HG02852 (cell line): ENCODE data around the gene KCNQ1.

Source experiments
- ATAC-seq: cut with Tn5 transposase; IDR thresholded peaks from one replicate; pipeline ENCODE4 v1.9.1; 2021; ENCODE audit warnings: mild to moderate bottlenecking, moderate library complexity; ENCODE audit not compliant: unreplicated experiment

Gene KCNQ1

DNA sequence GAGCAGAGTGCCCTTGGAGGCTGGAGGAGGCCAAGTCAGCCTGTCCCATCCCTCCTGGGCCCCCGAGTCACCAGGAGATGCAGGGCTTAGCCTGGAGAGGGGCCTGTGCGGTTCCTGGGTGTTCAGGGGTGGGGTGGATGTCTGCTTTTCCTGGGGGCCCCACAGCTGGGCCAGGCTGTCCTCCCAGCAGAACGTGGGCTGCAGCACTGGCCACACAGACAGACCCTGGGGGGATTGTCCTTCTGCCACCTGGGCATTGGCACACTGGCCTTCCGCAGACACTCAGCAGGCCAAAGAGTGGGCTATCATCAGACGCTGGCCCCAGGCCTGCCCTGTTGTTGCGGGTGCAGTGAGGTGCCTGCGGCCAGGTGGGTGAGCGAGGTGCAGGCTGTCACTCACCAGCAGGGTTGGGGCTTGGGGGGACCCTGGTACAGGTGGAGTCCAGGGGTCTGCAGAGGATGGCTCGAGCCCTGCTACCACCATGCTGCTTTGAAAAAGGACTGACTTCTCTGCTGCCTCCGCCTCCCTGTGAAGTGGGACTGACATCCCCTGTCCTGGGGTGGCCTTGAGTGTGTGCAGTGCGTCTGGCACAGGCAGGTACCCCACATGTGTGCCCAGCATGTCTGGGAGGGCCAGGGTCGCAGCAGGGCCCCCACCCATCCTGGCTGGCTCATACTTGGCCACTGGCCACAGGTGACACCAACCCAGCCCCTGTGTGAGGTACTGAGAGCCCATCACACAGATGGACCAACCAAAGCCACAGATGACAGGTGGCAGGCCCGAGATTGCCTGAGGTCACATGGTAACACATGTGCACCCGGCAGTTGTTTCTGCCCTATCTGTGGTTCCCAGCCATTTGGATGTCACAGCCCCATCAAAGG lies 294.0 kb downstream of the KCNQ1 start:
- no peak for ATAC-seq

DNA sequence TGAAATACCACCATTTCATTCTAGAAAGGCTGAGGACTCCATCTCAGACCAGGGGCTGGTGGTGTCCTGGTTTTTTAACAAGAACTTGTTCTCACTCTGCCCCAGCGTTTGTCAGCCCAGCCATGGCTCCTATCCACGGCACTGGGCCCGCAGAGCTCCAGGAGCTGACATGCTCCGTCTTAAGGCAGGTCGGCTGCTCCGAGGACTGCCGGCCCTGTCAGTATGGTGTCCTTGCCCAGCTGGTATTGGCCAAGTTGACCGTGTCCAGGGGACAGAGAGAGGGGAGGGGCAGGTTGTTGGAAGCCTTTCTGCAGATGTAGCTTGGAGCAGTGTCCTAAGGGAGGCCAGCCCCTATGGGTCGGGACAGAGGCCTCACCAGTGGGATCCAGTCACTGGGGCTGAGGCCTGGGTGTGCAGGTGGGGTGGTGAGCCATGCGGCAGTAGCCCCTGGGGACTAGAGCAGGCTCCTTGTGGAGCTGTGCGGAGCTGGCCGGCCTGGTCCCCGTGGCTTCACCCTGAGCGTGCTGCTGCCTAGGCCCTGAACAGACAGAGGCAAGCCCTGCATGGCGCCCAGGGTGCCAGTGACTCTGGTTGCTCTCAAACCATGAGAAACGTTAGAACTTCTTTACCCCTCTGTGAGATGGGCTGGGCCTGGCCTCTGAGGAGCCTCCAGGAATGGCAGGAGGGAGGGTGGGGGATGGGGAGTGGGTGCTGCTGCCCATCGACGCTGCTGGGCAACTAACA lies 294.9 kb downstream of the KCNQ1 start:
- no peak for ATAC-seq

DNA sequence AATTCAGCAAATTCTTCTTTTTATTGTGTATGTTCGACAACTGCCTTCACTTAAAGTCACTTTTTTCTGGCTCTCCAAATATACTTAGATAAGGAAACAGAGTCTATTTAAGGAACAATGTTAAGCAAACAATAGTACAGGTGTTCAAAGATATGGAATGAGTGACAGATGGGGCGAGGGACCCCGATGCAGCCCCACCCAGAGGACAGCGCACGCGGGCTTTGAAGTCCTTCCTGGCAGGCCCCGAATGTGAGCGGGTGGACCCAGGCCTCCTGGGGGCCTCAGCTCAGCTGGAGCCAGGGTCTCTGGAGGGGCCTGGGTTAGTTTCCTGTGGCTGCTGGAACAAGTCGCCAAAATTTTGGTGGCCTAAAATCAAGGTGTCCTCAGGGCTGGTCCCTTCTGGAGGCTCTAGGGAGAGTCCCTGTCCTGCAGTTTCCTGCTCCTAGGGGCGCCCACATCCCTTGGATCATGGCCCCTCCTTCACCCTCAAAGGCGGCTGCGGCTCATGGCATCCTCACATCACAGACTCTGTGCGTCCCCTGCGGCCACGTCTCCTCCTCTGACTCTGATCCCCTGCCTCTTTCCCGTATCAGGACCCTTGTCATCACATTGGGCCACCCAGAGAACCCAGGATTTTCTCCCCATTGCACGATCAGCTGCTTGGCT lies 295.6 kb downstream of the KCNQ1 start:
- ATAC-seq, result no peak

DNA sequence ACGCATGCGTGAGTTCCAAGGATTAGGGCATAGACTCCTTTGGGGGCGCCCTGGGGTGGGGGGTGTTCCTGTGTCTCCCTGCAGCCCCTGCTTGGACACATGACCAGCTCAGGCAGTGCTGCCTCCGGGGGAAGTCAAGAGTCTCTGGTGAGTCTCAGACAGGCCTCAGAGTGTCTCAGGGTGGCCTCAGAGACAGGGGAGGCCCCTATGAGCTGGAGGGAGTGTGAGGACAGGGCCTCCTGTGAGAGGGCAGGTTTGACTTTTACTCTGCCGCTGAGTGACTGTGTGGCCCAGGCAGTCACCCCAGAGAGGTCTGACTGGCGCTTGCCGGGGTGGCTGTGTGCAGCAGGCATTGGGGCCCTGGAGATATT lies 296.2 kb downstream of the KCNQ1 start:
- no peak for ATAC-seq

DNA sequence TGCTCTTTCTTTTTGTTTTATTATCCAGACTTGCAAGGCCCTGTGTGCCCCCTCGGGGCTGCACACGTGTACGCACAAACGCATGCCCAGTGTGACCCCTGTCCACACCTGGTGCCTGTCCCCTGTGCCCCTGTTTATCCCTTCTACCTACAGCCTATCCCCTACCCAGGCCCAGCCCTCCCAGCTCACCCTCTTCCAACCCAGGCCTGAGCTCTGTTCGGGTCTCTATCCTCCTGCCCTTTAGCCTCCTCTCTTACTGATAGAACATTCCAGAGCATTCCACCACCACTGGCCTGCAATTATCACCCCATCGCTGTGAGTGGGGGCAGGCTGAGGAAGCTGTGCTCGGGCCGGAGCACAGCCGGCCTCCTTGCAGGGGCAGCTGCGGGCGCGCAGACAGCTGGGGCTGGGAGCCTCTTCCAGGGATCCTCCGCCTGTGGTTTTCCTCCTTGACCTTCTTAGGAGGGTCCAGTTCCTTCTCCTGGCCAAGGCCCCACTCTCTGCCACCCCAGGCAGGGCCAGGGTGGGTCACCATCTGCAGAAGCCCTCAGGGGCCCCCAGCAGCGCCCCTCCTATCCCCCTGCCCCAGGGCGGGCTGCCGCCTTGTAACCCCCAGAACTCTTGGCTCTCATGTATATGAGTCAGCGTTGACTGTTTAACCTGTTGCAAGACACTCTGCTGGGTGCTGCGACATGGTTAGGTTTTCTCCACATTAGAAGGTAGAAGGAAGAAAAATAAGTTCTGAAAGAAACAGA lies 296.7 kb downstream of the KCNQ1 start:
- ATAC-seq, result no peak

DNA sequence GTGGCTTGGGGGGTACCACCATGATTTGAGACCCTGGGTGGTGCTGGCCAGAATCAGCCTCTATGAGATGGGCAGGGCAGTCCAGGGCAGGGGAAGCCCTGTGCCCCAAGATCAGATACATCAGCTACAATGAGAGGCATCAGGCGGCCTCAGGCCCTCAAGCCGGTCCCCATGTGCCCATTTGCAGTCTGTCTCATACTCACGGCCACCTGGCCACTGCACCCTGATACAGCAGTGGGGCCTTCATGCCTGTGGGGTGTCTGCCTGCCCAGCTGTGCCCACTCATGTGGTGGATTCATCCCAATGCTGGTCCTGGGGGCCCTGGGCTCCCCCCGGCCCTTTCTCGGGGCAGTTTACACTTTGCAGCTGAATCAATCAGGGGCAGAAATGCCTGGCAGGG lies 297.4 kb downstream of the KCNQ1 start:
- no peak for ATAC-seq

DNA sequence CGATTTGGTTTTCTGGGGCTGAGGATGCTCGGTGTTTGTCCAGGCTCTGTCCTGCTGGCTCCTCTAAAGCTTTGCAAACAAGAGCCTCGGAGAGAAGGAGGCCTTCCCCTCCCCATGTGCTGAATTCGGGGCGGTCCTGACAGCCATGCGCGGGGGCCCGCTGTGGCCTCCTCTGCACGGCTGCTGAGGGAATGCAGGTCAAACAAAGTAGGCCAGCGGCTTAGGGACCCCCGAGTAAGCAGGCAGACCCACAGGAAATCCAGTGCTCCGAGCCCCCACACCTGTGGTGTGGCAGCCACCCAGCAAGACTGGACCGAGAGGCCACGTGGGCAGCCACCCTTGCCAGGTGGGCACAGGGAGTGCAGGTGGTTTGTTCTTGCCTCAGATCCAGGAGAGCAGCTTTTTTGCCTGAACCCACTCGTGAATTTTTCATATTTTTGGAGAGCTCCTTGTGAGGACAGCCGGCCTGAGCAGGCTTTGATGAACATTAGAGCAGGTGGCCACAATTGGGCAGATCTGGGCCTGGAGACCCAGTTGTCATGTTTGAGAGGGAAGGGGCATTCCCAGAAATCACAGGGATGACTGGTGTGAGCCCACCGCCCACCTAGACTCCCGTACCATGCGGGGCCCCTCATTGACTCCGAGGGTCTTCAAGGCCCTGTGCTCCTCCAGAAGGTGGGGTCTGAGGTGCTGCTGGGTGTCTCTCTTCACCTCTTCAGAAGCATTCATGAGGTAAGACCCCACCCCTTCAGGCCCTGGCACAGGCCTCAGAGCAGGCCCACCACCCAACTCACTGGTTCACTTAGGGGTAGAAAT lies 298.0 kb downstream of the KCNQ1 start:
- ATAC-seq, result no peak

DNA sequence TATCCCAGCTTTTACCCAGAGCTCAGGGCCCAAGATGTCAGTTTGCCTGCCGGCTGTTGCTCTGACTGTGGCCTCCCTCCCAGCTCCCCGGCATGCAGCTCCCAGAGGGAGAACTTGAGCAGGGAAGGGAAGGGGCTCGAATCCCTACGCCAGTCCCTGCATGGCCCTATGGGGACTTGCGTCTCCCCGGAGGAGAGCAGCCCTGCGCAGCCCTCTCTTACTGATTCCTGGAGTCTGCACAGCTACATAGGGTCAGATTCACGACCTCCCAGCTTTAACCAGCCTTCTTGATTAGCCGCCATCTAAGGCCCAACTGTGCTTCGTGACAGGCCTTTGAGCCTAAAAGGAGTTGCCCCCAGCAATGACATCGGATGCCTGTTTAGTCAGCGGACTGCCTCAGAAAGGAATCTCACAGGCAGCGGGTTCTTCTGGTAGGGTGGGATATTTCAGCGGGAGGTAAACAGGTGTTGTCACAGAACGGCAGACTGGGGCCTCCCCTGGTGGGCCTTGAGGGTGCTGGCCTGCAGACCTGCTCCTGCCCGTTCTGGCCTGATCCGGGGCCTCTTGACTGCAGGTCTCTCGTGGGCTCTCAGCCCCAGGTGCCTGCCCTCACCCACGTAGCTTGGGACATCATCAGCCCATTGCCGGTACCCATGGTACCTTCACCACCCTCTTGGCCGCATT lies 298.8 kb downstream of the KCNQ1 start:
- ATAC-seq, result no peak

DNA sequence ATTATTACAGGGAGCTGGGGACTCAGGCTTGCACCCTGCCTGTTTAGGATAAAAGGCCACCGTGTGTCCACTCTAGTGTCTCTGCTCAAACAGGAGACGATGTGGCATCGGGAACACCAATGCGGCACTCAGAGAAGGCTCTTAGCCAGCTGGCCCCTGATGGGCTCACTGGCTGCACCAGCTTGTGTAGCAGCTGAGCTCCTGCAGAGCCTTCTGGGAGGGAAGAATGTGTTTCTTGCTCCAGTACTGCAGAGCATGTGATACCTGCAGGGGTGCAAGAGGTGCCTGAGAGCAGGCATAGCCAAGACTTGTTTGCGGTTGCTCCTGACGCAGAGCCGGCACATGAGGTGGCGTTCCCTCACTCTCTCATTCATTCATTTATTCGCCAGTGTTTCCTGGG lies 299.4 kb downstream of the KCNQ1 start:
- no peak for ATAC-seq

DNA sequence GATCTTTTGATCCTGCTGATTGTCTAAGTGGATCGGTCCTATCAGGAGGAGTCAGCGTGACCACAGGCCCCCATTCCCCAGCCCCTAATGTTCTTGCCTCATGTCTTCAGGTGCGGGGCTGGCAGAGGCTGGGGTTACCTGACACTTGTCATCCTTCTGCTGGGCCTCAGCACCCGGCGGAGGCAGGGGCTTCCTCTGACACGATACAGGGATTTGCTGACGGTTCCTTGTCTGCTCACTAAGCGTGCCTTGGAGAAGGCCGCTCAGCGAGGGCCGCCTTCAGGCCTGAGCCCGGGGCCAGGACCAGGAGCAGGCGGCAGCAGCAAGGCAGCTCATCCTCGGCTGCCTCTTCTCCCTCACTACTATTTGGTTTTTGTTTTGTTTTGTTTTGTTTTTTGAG lies 300.7 kb downstream of the KCNQ1 start:
- no peak for ATAC-seq

DNA sequence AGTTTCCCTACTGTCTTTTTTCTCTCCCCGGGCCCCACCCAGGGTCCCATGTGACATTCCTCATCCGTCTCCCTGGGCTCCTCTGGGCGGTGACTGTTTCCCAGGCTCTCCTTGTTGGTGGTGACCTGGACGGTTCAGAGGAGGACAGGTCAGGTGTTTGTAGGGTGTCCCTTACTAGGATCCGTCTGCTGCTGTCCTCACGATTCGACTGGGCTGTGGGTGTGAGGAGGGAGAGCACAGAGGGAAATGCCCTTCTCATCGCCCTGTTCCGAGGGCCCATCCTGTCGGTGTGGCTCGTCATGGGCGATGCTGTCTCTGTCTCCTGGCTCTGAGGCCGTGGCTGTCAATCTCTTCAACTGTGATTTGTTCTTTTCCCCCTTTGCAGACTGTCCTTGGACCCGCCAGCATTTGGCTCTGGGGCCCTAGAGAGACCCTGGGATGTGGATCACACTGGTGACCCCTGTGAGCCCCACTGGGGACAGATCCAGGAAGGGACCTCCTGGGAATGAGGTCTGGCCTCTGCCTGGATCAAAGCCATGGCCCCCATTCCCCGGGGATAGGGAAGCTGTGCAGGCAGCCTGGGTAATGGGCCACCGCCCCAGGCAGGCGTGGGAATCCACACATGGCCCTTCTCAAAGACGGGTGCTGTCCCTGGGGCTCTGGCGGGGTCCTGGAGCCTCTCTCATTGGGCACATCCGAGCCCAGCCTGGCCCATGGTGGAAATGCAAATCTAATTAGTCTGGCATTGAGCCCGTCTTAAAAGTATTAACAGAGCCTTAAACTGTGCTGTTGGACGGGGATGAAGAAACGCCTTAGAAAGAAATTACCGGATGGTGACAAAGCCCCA lies 301.8 kb downstream of the KCNQ1 start:
- no peak for ATAC-seq

DNA sequence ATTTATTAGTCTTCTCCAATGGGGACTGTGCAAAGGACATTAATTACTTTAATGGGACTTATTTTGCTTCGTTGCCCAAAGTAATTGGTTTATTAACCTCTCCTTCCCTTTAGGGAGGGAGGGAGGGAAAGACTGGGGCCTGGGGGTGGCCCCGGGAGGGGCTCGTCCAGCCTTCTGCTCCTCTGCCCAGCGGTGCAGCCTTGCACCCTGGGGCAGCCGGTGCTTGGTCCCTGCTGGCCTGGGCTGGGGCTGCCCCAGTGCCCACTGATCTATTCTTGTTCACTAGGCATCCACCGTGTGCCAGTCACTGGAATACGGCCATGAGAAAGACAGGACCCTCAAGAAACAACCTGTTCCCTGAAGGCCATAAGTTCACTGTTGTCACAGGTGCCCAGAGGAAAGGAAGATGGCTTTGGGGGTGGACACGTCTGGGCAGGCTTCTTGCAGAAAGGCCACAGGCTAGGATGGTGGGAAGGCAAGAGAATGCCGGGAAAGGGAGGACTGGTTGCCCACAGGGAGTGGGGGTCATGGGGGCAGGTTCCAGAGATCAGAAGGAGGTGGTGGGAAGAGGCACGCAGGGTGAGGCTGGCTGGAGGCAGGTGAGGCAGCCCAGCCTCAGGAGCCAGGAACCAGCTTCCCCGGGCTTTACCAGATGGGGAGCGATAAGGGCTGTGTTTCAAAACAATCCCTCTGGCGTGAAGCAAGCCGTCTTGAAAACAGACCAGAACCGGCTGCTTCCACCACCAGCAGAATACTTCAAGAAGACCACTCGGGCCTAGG lies 302.6 kb downstream of the KCNQ1 start:
- ATAC-seq, result no peak

DNA sequence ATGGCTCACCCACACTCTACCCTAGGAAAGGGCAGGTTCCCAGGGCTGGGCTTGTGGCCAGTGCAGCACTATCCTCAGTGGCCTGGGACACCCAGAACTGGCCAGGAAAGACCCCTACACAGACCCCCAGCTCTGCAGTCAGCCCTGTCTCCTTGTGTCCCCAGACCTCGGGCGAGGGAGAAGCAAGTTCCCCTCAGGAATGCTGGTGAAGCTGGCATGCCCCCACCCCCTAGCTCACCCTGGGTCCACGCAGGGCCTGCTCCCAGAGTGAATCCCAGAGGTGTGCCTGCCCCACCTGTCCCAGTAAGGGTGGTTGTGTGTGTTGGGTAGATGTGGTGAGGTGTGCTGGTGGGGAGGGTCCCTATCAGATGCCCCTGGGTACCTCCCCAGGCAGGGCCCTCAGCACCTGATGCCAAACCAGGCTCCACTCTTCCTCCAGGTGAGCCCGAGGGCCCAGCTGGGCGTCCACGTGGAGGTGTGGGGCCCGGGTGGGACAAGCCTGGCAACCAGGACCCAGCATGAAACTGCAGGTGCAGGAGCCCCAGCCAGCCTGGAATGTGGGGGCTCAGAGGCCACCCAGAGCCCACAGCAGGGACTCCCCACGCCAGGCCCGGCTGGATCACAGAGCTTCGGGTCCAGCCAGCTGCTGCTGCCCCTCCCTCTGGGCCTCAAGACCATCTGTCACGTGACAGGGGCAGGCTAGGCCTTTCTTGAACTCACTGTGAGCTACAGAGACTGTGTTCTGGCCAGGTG lies 303.4 kb downstream of the KCNQ1 start:
- ATAC-seq, result no peak

DNA sequence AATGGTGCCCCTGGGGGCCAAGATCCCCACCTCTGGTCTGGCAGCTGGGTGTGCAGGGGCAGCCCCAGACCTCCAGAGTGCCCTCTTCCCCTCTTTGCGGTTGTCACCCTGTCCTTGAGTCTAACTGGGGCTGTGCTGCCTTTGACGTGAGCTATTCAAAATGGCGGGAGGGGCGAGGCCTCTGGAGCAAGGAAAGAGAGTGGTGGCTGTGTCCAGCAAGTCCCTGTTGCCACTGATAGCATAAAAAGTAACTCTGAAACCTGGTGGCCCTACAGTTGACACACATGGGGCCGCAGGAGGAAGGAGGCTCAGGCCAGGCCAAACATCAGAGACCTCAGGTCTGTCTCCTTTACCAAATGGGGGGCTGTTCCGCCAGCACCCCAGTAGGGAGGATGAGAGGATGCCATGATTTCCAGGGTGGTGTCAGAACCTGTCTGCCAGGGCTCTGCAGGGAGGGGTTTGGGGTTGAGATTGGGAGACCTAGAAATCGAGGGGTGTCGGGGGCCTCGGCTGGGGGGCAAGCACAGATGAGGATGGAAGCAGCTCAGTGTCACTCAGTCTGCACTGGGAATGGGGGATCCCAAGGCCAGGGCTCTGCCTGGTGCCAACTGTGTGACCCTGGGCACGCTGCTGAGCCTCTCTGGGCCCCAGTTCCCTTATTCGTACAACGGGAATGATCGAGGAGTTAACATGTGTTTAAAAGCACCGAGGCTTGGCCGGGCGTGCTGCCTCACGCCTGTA lies 304.2 kb downstream of the KCNQ1 start:
- ATAC-seq, result no peak

DNA sequence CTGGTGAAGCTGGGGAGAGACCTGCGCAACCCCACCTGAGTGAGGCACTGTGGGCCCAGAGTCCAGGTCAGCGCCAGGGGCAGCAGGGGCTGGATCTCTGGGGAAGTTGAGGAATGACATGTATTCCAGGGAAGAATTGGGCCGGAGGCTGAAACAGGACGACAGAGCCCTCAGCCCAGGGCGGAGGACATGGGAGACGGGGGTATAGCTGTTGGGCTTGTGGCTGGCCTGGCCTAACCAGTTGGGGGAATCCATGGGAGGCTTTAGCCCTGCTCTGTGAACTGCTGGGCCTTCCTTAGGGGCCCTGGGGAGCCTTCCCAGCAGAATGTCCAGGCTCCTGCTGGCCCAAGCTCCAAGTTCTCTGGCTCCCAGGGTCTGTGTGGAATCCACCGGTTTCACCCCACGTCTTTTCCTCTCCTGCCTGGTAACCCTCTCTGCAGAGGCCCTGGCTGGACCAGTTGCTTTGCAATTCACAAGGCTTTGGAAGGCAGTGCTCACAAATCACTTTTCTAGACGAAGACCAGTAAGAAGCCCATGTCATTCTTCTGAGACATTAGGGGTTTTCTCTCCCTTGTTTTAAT lies 305.4 kb downstream of the KCNQ1 start:
- no peak for ATAC-seq
